Endothelial cell of umbilical vein (primary cell): ENCODE data around the gene OMD. TPM values are rescaled to one million over a fixed set of nuclear protein-coding genes. Genes with fewer than 3 reads are reported as not detected.

Experiments
- BruUV-seq: library from RNA; stranded (reverse); fragments of 400-500 nt; replicated peaks from 2 replicates; lab custom pipeline; 2021; lab: Mats Ljungman, UMichigan
- CTCF ChIA-PET: fragments of 300-600, 350-600 bp; sonication (Branson Sonifier 250); formaldehyde crosslinking; loops from one replicate; lab custom pipeline; 2021; ENCODE audit warnings: antibody characterized with exemption, inconsistent platforms; lab: Charles Lee
- POLR2A ChIA-PET: fragments of 300-600, 350-600 bp; sonication (Branson Sonifier 250); formaldehyde crosslinking; loops from one replicate; lab custom pipeline; 2021; ENCODE audit warnings: antibody characterized with exemption, inconsistent platforms; lab: Charles Lee
- DNase-seq: peaks from one replicate; pipeline ENCODE4 v3.0.0-alpha.2; 2011; ENCODE audit warnings: low read depth, low spot score
- FAIRE-seq: peaks from 2 replicates; lab custom pipeline; 2011; peaks lifted over from hg19 to GRCh38; lab: Jason Lieb, UNC
- H2AFZ ChIP-seq: 2 replicates; pipeline ENCODE4 v1.6.0; 2012; ENCODE audit warnings: low read depth, low read length, control low read depth, inconsistent platforms
- H3K27ac ChIP-seq: 2 replicates; pipeline ENCODE4 v1.5.1; 2011; ENCODE audit warnings: low read depth, mild to moderate bottlenecking, control low read depth, low read length, moderate library complexity; ENCODE audit not compliant: insufficient read depth
- H3K27me3 ChIP-seq, 2 experiments: 2 replicates each; pipeline versions ENCODE4 v1.6.0 to v1.6.1; 2011; ENCODE audit warnings: low read length in 2 of 2, mixed read lengths in 1 of 2; ENCODE audit not compliant: control insufficient read depth in 2 of 2, insufficient read depth in 2 of 2
- H3K36me3 ChIP-seq, 2 experiments: 2 replicates in 1 of 2; 3 replicates in 1 of 2; pipeline ENCODE4 v1.5.1; 2011; ENCODE audit warnings: low read length in 2 of 2, mild to moderate bottlenecking in 1 of 2, moderate library complexity in 1 of 2; ENCODE audit not compliant: control insufficient read depth in 2 of 2, insufficient read depth in 2 of 2; ENCODE audit errors: extremely low read depth in 1 of 2
- H3K4me1 ChIP-seq: 3 replicates; pipeline ENCODE4 v1.5.1; 2011; ENCODE audit warnings: mild to moderate bottlenecking, low read length; ENCODE audit not compliant: control insufficient read depth, insufficient read depth; ENCODE audit errors: extremely low read depth
- H3K4me2 ChIP-seq: 2 replicates; pipeline ENCODE4 v1.6.1; 2011; ENCODE audit warnings: low read length, control low read depth, mixed read lengths; ENCODE audit not compliant: insufficient read depth
- H3K4me3 ChIP-seq, 3 experiments: fragments of 200-600 bp in 1 of 3; sonication (generic), shearing (Covaris generic) in 1 of 3; replicated peaks in 1 of 3; 2 replicates each; pipeline ENCODE4 v1.5.1; 2011 to 2016; ENCODE audit warnings: control low read depth in 3 of 3, low read length in 3 of 3, mild to moderate bottlenecking in 2 of 3, inconsistent platforms in 1 of 3, low read depth in 1 of 3, moderate library complexity in 1 of 3; ENCODE audit not compliant: insufficient read depth in 1 of 3
- H3K79me2 ChIP-seq: 2 replicates; pipeline ENCODE4 v1.6.0; 2012; ENCODE audit warnings: low read length, inconsistent platforms; ENCODE audit not compliant: control insufficient read depth, insufficient read depth
- H3K9ac ChIP-seq: replicated peaks from 2 replicates; pipeline ENCODE3; 2011; ENCODE audit warnings: low read length, control low read depth; ENCODE audit not compliant: insufficient read depth; ENCODE audit errors: extremely low read depth
- H3K9me1 ChIP-seq: replicated peaks from 3 replicates; pipeline ENCODE4 v1.6.0; 2011; ENCODE audit warnings: mild to moderate bottlenecking, low read length; ENCODE audit not compliant: control insufficient read depth, insufficient read depth; ENCODE audit errors: extremely low read depth
- H3K9me3 ChIP-seq: replicated peaks from 2 replicates; pipeline ENCODE4 v1.5.1; 2012; ENCODE audit warnings: low read length, inconsistent platforms; ENCODE audit not compliant: control insufficient read depth, insufficient read depth
- H4K20me1 ChIP-seq: replicated peaks from 2 replicates; pipeline ENCODE3; 2011; ENCODE audit warnings: mild to moderate bottlenecking, low read length; ENCODE audit not compliant: control insufficient read depth, insufficient read depth; ENCODE audit errors: extremely low read depth
- CTCF ChIP-seq, 2 donors: IDR thresholded peaks; 1 replicate in 1 of 2; 2 replicates in 1 of 2; pipeline ENCODE4 v1.5.1; 2011; ENCODE audit warnings: low read length in 2 of 2, mild to moderate bottlenecking in 2 of 2, moderate library complexity in 2 of 2, control low read depth in 1 of 2, inconsistent platforms in 1 of 2, low read depth in 1 of 2; ENCODE audit not compliant: insufficient read depth in 1 of 2; ENCODE audit errors: extremely low read depth in 1 of 2
- EZH2 ChIP-seq: IDR thresholded peaks from 2 replicates; pipeline ENCODE4 v1.6.1; 2012; ENCODE audit warnings: borderline replicate concordance, low read depth, mild to moderate bottlenecking, moderate library complexity, low read length, inconsistent platforms; ENCODE audit not compliant: severe bottlenecking
- FOS ChIP-seq: IDR thresholded peaks from 2 replicates; pipeline ENCODE4 v1.6.1; 2011; ENCODE audit warnings: mild to moderate bottlenecking, low read length, moderate library complexity, borderline replicate concordance; ENCODE audit not compliant: insufficient read depth
- GATA2 ChIP-seq: IDR thresholded peaks from 2 replicates; pipeline ENCODE4 v1.7.0; 2011; ENCODE audit warnings: low read depth, mild to moderate bottlenecking, moderate library complexity, mixed read lengths, low read length; ENCODE audit not compliant: insufficient read length, insufficient read depth
- JUN ChIP-seq: IDR thresholded peaks from 2 replicates; pipeline ENCODE4 v1.6.1; 2011; ENCODE audit warnings: borderline replicate concordance, low read depth; ENCODE audit not compliant: insufficient read length, insufficient read depth
- MAX ChIP-seq: IDR thresholded peaks from 2 replicates; pipeline ENCODE4 v1.6.1; 2011; ENCODE audit not compliant: insufficient read depth, insufficient read length
- MYC ChIP-seq: IDR thresholded peaks from one replicate; pipeline ENCODE4 v1.6.1; 2011; ENCODE audit warnings: mild to moderate bottlenecking, low read depth, low read length
- POLR2A ChIP-seq: IDR thresholded peaks from 2 replicates; pipeline ENCODE4 v1.6.1; 2012; ENCODE audit warnings: low read depth, mild to moderate bottlenecking, control low read depth, low read length
- POLR2AphosphoS5 ChIP-seq: IDR thresholded peaks from 2 replicates; pipeline ENCODE4 v1.6.1; 2012; ENCODE audit warnings: low read depth, mild to moderate bottlenecking, control low read depth, low read length, moderate library complexity; ENCODE audit not compliant: insufficient read depth
- dilution Hi-C: fragments of 300-500 bp; cut with MboI; formaldehyde crosslinking; loops from one replicate; pipeline ENCODE4 v1.15.0; 2019; ENCODE audit warnings: low sequenced_read_pairs; ENCODE audit not compliant: extremely low pct_ligation_motif_present
- intact Hi-C: fragments of 100-400 bp; cut with micrococcal nuclease; formaldehyde crosslinking; loops from one replicate; pipeline ENCODE4 v1.10.0; 2022
- polyA plus RNA-seq, 4 experiments: library from polyadenylated mRNA; depleted of rRNA in 3 of 4; stranded (reverse) in 3 of 4; unstranded in 1 of 4; fragments of >200 nt; gene quantifications; 2 replicates each; pipeline versions ENCODE4 v1.2.1 to v1.2.3, GENCODE V29; 2011 to 2012; ENCODE audit warnings: missing spikeins in 1 of 4
- total RNA-seq: library from RNA; stranded (reverse); gene quantifications from 2 replicates; pipeline ENCODE4 v1.2.3, GENCODE V29; 2021

The OMD gene
- total and polyA plus RNA-seq, 2 donors (not counting 3 experiments of a cell fraction or from before 2014, with no cell fraction given): not detected

GRCh38 chr9:92405818-92406217 lies 18.5 kb downstream of the OMD start:
- TF ChIP-seq GATA2 (no peak), MAX (no peak), EZH2 (no peak)
- H3K9me1 ChIP-seq: no peaks in the 10 kb centered on the region
- no peak overlapping the region for H3K4me3 ChIP-seq
- H3K9ac ChIP-seq: no peak overlapping the region
- no peak overlapping the region for H3K4me2 ChIP-seq
- H3K36me3 ChIP-seq: no peaks in the 10 kb centered on the region
- H4K20me1 ChIP-seq: no peaks in the 10 kb centered on the region
- no peak overlapping the region for H3K27ac ChIP-seq
- H3K4me1 ChIP-seq: no peaks in the 10 kb centered on the region
- CTCF ChIA-PET: interaction anchor here (1.2 to 2.1 kb wide), 2 partner anchors 19 to 78 kb away, joined by 4 to 5 read pairs; no protein-coding TSS in a partner anchor
- POLR2A ChIA-PET: no interaction called here
- no peaks in the 10 kb centered on the region for H3K9me3 ChIP-seq
- H3K79me2 ChIP-seq: no peaks in the 10 kb centered on the region
- H2AFZ ChIP-seq: no peak overlapping the region
- no peak for DNase-seq
- BruUV-seq: no TSS peak
- intact Hi-C loops: no loop called here
- dilution Hi-C loops: no loop called here
- no peaks in the 10 kb centered on the region for H3K27me3 ChIP-seq
- no peak for FAIRE-seq

GRCh38 chr9:92404042-92404836 lies 20.0 kb downstream of the OMD start, which contains the start of gene OGN:
Gene OGN (minus strand): TSS chr9:92404578. CDS start chr9:92403407, 1,171 bp downstream.
- Histone ChIP-seq H4K20me1 (no peaks in the 10 kb centered on the region), H3K27me3 (no peaks in the 10 kb centered on the region), H2AFZ (no peak within 1 kb of the TSS), H3K36me3 (no peaks in the 10 kb centered on the region), H3K79me2 (no peaks in the 10 kb centered on the region), H3K9ac (no peak within 1 kb of the TSS), H3K27ac (no peak within 1 kb of the TSS), H3K9me3 (no peaks in the 10 kb centered on the region), H3K4me2 (no peak within 1 kb of the TSS), H3K4me1 (no peaks in the 10 kb centered on the region), H3K9me1 (no peaks in the 10 kb centered on the region), H3K4me3 (no peak within 1 kb of the TSS)
- intact Hi-C loops (no loop called here), dilution Hi-C loops (no loop called here)
- TF ChIP-seq POLR2A (no peak), MAX (no peak), GATA2 (no peak), CTCF (IDR thresholded peaks at IDR 0.05; ENCODE audit: extremely low read depth in 1 of 2, insufficient read depth in 1 of 2, low read depth in 1 of 2, low read length in 2 of 2) (no peak), EZH2 (no peak), JUN (no peak), FOS (no peak), MYC (no peak), POLR2AphosphoS5 (no peak)
- DNase-seq: no peak
- no peak for FAIRE-seq
- ChIA-PET CTCF (interaction anchor here (1.2 kb wide), 1 partner anchor 10 kb away, joined by 6 read pairs; no protein-coding TSS in a partner anchor), POLR2A (no interaction called here)
- no TSS peak for BruUV-seq
